Measurements from ENCODE around the gene FHIP1B. TPM values are rescaled to one million over a fixed set of nuclear protein-coding genes. Genes with fewer than 3 reads are reported as not detected.
"Not testable (repeated sequence)": the region's sequence is repeated elsewhere in the genome, so short reads cannot be mapped to it uniquely, and the experiment has no call there.

Gene FHIP1B
- polyA plus RNA-seq, 1 donor from 2014 or later: 14.9 TPM

- no peaks in the 10 kb centered on the region for H3K36me3 Mint-ChIP-seq
- no peak overlapping the region for H3K27ac Mint-ChIP-seq
- no peak overlapping the region for H3K4me3 Mint-ChIP-seq
- H3K9me3 Mint-ChIP-seq: no peaks in the 10 kb centered on the region
- H3K4me1 Mint-ChIP-seq: no peaks in the 10 kb centered on the region
- no peaks in the 10 kb centered on the region for H3K27me3 Mint-ChIP-seq
Measured at GRCh38 chr11:6249770-6250555, 15.5 kb upstream of the FHIP1B start.

GRCh38 chr11:6248897-6249296 lies 14.5 kb upstream of the FHIP1B start:
- H3K4me1 Mint-ChIP-seq, H3K9me3 Mint-ChIP-seq, H3K27ac Mint-ChIP-seq, H3K27me3 Mint-ChIP-seq, H3K36me3 Mint-ChIP-seq, H3K4me3 Mint-ChIP-seq: not testable (repeated sequence)

- H3K27ac Mint-ChIP-seq: no peak overlapping the region
Measured at GRCh38 chr11:6248248-6248647, 13.8 kb upstream of the FHIP1B start.

GRCh38 chr11:6245536-6245935 lies 11.1 kb upstream of the FHIP1B start:
- no peaks in the 10 kb centered on the region for H3K4me1 Mint-ChIP-seq
- H3K4me3 Mint-ChIP-seq: no peak overlapping the region
- no peak overlapping the region for H3K27ac Mint-ChIP-seq
- peaks cover 8% of the 10 kb centered on the region for H3K27me3 Mint-ChIP-seq
- peaks cover 2% of the 10 kb centered on the region for H3K36me3 Mint-ChIP-seq
- H3K9me3 Mint-ChIP-seq: no peaks in the 10 kb centered on the region

More at GRCh38 chr11:6248248-6248647, 13.8 kb upstream of the FHIP1B start:
- Mint-ChIP-seq H3K36me3 (no peaks in the 10 kb centered on the region), H3K4me3 (no peak overlapping the region), H3K9me3 (no peaks in the 10 kb centered on the region), H3K27me3 (peaks cover 5% of the 10 kb centered on the region), H3K4me1 (no peaks in the 10 kb centered on the region)

- Mint-ChIP-seq H3K27ac (no peak overlapping the region), H3K9me3 (no peaks in the 10 kb centered on the region), H3K4me1 (peaks cover 0 to 4% (median 0%) of the 10 kb centered on the region in 3 donors), H3K27me3 (peaks cover 12% of the 10 kb centered on the region), H3K4me3 (no peak overlapping the region), H3K36me3 (peaks cover 2% of the 10 kb centered on the region)
Measured at GRCh38 chr11:6241316-6241715, 6.9 kb upstream of the FHIP1B start.

- Mint-ChIP-seq H3K27ac (no peak overlapping the region), H3K4me3 (no peak overlapping the region), H3K36me3 (peaks cover 2% of the 10 kb centered on the region), H3K27me3 (peaks cover 12% of the 10 kb centered on the region), H3K4me1 (peaks cover 0 to 4% (median 0%) of the 10 kb centered on the region in 3 donors), H3K9me3 (no peaks in the 10 kb centered on the region)
Measured at GRCh38 chr11:6240781-6241180, 6.3 kb upstream of the FHIP1B start.

GRCh38 chr11:6240139-6240538 lies 5.7 kb upstream of the FHIP1B start:
- Mint-ChIP-seq H3K4me3 (no peak overlapping the region), H3K4me1 (peaks cover 2 to 7% (median 4%) of the 10 kb centered on the region in 3 donors), H3K9me3 (no peaks in the 10 kb centered on the region), H3K27me3 (peaks cover 12% of the 10 kb centered on the region), H3K27ac (no peak overlapping the region), H3K36me3 (peaks cover 2% of the 10 kb centered on the region)

GRCh38 chr11:6238902-6239301 lies 4.5 kb upstream of the FHIP1B start, which contains the start of gene CNGA4:
Gene CNGA4, plus strand, starts transcription at chr11:6239089. Its CDS starts 118 bp downstream, at chr11:6239207.
- Mint-ChIP-seq H3K9me3 (no peaks in the 10 kb centered on the region), H3K4me3 (peak within 1 kb of the TSS in 1 of 4 donors; percentile 59), H3K36me3 (peaks cover 2% of the 10 kb centered on the region), H3K27me3 (peaks cover 12% of the 10 kb centered on the region), H3K27ac (peak within 1 kb of the TSS in 1 of 3 donors; percentile 9), H3K4me1 (peaks cover 6 to 11% (median 11%) of the 10 kb centered on the region in 3 donors)

- Mint-ChIP-seq H3K9me3 (no peaks in the 10 kb centered on the region), H3K27ac (no peak overlapping the region), H3K4me3 (no peak overlapping the region), H3K36me3 (peaks cover 2% of the 10 kb centered on the region), H3K27me3 (peaks cover 7% of the 10 kb centered on the region), H3K4me1 (peaks cover 8 to 20% (median 13%) of the 10 kb centered on the region in 3 donors)
Measured at GRCh38 chr11:6237761-6238302, 3.4 kb upstream of the FHIP1B start.

GRCh38 chr11:6237266-6237665 lies 2.8 kb upstream of the FHIP1B start:
- Mint-ChIP-seq H3K27ac (no peak overlapping the region), H3K36me3 (no peaks in the 10 kb centered on the region), H3K4me3 (no peak overlapping the region), H3K4me1 (peaks cover 8 to 21% (median 13%) of the 10 kb centered on the region in 3 donors), H3K9me3 (no peaks in the 10 kb centered on the region), H3K27me3 (peaks cover 7% of the 10 kb centered on the region)

- Mint-ChIP-seq H3K4me1 (peaks cover 21 to 34% (median 33%) of the 10 kb centered on the region in 3 donors), H3K4me3 (peak overlapping the region; percentile 85 to 99 (median 98)), H3K36me3 (no peaks in the 10 kb centered on the region), H3K27ac (peak overlapping the region; percentile 84 to 97 (median 96)), H3K9me3 (no peaks in the 10 kb centered on the region), H3K27me3 (peaks cover 2% of the 10 kb centered on the region)
Measured at GRCh38 chr11:6233984-6234386, 451 bp downstream of the FHIP1B start.

GRCh38 chr11:6232899-6233298 lies 1.5 kb downstream of the FHIP1B start:
- no peaks in the 10 kb centered on the region for H3K27me3 Mint-ChIP-seq
- H3K4me3 Mint-ChIP-seq: peak overlapping the region in 2 of 4 donors; percentile 53 to 85
- no peaks in the 10 kb centered on the region for H3K9me3 Mint-ChIP-seq
- peaks cover 2% of the 10 kb centered on the region for H3K36me3 Mint-ChIP-seq
- H3K27ac Mint-ChIP-seq: peak overlapping the region in 1 of 3 donors; percentile 25
- peaks cover 21 to 36% (median 33%) of the 10 kb centered on the region in 3 donors for H3K4me1 Mint-ChIP-seq

GRCh38 chr11:6229911-6230310 lies 4.5 kb downstream of the FHIP1B start:
- Mint-ChIP-seq H3K4me3 (peak overlapping the region in 1 of 4 donors; percentile 61), H3K27me3 (no peaks in the 10 kb centered on the region), H3K4me1 (peaks cover 32 to 50% (median 47%) of the 10 kb centered on the region in 3 donors), H3K36me3 (peaks cover 6% of the 10 kb centered on the region), H3K9me3 (no peaks in the 10 kb centered on the region), H3K27ac (no peak overlapping the region)

- Mint-ChIP-seq H3K4me3 (peak overlapping the region in 1 of 4 donors; percentile 19), H3K27ac (no peak overlapping the region), H3K27me3 (no peaks in the 10 kb centered on the region), H3K36me3 (peaks cover 6% of the 10 kb centered on the region), H3K4me1 (peaks cover 27 to 46% (median 39%) of the 10 kb centered on the region in 3 donors), H3K9me3 (no peaks in the 10 kb centered on the region)
Measured at GRCh38 chr11:6228520-6228919, 5.9 kb downstream of the FHIP1B start.

GRCh38 chr11:6225896-6226295 lies 8.5 kb downstream of the FHIP1B start:
- H3K27me3 Mint-ChIP-seq: no peaks in the 10 kb centered on the region
- peak overlapping the region in 1 of 3 donors; percentile 2 for H3K27ac Mint-ChIP-seq
- H3K36me3 Mint-ChIP-seq: peaks cover 8% of the 10 kb centered on the region
- no peak overlapping the region for H3K4me3 Mint-ChIP-seq
- H3K9me3 Mint-ChIP-seq: no peaks in the 10 kb centered on the region
- H3K4me1 Mint-ChIP-seq: peaks cover 22 to 37% (median 32%) of the 10 kb centered on the region in 3 donors
